GM21423 (cell line): ENCODE results near the gene SUSD4.

Experiments
- ATAC-seq: cut with Tn5 transposase; IDR thresholded peaks from one replicate; pipeline ENCODE4 v1.9.1; 2021; ENCODE audit warnings: mild to moderate bottlenecking, moderate library complexity; ENCODE audit not compliant: unreplicated experiment

The SUSD4 gene

DNA sequence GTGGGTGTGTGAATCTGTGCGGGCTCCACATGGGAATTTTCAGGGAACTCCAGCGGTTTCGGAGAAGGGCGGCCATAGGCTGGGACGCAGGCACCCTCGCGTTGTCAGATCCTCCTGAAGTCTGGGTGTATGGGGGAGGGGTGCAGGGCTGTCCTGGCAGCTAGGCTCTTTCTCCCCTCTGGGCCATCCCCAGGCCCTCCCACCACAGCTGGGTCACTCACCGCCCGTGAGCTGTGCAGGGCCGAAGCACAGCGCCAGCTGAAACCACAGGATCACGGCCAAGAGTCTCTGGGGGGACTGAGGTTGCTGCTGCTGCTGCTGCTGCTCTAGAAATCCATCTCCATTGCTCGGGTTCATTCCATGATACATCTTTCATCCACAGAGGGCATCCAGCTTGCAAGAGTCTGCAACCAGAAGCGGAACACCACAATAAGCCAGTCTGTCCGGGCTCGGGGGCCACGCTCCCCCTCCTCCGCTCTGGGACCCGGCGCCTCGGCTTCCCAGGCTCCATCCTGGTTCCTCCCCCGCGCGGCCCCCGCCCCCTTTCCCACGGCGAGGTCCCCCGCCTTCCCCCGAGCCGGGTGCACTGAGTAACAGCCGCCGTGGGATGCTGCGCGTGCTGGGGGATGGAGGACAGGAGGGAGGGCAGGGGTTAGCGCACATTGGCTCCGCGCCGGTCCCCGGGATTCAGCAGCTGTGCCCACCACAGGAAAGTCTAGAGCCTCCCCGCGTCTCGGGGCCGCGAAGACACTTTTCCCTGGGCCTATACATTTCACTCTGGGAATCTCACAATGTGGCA is 720 bp downstream of the SUSD4 start:
- no peak for ATAC-seq

DNA sequence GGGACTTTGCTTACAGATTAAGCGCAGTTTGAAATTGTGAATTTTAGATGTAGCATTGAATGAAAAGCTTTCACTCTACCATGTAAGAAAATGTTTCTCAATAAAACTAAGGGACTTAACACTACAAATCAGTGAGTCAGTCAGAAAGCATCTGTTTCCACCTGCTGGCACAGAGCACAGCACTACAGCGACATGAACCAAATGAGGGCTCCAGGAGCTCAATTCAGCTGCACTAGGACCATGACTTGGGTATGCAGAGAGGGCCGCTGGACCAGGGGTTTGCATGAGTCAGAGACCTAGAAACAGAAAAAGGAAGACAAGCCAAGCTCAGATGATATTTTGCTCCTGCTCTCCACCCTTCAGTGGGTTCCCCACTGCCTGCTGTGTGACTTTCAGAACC is 5.2 kb downstream of the SUSD4 start:
- ATAC-seq = no peak

DNA sequence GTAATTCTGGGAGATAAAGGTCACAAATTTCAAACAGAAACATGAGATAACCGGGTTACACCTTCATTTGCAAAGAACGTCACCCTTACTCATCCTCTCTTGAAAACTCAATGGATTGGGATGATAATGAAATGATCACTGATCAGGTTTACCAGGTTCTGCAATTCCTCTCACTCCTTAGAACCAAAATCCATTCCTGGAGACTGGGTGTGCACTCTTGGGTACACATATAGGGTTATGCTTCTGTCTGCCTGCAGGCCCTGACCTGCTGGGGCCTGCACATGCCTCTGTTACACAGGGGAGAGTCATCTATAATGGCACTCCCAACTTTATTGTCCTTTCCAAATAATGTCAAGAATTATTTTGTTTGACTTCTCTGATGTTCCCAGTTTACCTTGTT is 8.3 kb downstream of the SUSD4 start:
- no peak for ATAC-seq

DNA sequence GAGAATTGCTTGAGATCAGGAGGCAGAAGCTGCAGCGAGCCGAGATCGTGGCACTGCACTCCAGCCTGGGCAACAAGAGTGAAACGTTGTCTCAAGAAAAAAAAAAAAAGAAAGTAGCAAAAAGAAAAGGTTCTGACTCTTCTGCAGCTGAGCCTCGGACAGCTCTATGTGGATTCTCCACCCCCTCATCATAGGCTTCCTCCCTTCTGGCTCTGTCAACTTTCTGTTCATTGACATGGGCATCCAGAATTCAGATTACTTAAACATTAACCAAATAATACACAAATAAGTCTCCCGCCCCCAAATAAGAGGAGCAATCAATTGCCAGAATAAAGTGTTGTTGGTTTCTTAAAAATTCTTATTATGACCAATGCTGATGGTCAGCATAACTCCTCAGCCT is 10.0 kb downstream of the SUSD4 start:
- no peak for ATAC-seq

DNA sequence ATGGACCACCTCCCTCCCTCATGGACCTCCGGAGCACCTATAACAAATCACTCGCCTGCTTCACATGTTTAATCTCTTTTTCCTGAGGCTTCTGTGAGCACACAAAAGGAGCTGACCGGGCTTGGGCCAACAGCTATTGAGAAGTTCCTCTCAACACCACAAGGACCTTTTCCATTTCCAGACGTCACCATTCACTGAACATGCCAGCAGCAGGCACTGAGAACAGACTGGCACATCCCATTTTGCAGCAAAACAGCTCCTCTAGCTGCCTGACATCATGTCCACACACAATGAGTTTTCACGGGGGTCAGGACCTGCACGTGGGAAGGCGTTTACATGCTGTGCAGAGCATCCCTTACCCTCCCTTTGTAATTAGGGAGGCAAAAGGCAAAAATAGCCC is 11.0 kb downstream of the SUSD4 start:
- no peak for ATAC-seq

DNA sequence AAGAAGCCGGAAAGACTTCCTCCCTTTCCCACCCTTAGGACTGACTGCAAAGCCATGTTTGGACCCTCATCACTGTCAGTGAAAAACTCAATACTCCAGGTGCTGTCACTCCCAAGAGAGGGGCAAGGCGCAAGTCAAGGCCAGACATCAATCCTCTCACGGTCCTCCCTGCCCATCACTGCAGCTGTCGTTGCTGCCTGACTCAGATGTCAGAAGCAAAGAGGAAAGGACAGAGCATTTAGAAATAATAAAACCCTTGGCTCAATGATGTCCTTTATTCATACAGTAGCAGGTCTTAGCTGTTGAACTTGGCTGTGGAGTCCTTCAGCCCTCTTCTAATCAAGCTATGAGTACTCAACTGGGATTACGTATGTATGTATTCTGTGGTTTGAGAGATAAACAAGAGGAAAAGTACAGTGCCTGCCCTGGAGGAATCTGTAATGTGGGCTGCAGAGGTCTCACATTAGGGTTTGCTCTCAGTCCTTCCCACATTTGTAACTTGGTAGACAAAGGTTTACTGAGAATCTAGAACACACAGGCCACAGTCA is 13.5 kb downstream of the SUSD4 start:
- no peak for ATAC-seq

DNA sequence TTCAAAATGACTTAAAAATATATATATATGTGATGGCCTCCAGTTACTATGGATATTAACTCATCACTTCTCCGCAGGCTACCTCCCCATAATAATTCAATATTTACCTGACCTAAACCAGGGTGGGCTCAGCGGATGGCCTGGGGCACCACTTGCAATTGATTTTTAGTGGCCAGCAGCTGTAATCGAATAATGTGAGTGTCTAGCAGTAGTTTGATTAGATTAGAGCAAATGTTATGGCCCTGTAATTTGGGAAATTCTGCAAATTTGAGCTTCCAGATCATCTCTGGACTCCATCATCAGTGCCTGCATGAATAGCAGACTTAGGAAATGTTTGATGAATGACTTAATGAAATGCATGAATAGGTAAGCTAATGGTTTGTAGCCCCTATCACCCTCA is 14.7 kb downstream of the SUSD4 start:
- ATAC-seq = no peak

DNA sequence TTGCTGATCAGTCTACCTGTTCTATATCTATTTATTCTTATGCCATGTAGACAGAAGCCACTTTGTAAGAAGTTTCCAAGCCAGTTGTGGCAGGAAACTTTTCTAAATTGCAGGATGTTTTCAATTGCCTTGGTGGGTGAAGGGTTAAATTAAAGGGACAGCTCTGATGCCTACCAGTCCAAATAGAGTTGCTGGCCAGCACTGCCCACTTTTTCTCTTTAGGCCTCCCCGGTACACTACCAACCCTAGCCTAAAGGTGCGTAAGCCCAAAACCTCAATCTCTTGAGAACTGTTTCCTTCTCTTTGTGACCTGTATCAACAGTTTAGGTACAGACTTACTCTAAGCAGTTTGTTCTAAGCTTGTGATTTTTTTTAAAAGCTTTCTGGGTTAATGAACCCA is 15.5 kb downstream of the SUSD4 start:
- no peak for ATAC-seq

DNA sequence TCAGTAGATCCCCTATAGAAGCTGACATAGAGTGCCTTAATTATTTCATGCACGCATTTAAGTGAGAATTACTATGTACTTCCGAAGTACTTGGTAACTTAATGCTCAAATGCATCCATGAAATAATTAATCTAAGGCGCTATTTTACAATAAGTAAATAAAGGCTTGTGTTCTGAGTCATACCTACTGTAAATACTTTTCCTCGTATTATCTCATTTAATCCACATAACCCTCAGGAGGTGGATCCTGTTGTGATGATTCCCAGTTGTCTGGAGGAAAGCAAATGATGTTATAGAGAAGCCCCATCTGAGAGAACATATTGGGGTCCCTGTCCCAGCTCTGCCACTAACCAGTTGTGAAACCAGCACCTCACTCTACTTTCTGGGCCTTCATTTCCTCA is 16.4 kb downstream of the SUSD4 start:
- no peak for ATAC-seq

DNA sequence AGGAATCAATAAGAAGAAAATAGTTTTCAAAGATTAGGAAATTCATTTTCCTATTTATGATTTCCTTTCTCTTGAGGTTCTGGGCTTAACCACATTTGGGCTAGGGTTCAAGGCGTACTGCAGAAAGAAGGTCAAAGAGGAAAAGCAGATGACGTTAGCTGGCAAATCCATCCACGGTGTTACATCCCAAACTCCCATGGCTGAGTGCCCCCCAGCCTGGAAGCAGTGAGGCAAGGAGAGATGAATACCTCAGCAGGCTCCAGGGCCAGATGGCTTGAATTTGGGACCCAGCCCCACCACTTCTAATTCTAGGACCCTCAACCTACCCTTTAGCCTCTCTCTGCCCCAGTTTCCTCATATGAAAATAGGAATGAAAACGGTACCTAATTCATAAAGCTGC is 17.7 kb downstream of the SUSD4 start:
- no peak for ATAC-seq

DNA sequence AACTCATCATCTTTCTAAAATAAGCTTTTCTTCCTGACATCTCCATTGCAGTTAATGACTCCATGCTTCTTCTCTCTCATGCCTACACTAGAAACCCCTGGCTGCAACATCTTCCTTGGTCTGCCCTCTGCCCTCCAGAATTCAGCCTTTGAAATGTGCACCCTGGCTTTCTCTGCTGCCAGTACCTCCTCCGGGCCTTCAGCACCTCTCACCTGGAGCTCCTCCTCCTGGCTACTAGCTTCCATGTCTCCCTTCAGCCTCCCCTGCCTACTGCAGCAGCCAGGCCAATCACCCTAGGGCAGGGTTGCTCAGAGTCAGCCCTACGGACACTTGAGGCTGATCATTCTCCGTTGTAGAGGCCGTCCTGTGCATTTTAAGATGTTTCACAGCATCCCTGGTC is 18.3 kb downstream of the SUSD4 start:
- no peak for ATAC-seq

DNA sequence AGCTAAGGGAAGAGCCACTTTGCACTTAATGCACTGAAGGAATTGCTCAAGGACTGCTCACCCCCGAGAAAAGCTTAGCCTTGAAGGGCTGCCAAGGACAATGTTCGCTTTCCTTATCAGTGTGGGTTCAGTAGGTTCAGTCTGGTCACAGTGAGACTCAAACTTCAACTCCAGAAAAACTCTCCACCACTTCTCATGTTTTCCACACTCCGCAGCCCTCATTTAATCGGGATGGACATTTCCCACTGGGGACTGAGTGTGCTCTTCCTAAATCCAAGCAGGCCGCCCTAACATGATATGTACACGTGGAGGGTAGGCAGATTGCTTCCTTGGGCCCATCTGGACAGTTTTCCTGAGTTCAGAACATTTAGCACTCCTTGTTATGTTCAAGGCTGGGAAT is 19.5 kb downstream of the SUSD4 start:
- ATAC-seq = no peak

DNA sequence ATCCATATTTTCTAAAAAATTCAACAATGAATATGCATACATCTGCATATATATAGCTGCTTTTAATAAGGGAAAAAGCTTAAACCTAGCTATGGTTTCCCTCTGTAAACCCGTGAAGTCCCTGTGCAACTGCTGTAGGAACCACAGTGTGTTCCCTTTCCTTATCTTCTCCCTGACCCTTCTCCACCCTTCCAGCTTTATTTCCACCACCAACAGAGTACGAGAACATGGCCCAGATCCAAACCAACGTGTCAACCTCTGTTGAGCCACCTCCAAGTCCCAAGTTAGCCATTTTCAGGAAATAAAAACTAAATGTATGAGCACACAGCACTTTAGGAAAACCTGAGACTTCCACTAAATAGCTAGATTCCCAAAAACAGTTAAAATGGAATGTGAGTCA is 20.3 kb downstream of the SUSD4 start:
- no peak for ATAC-seq

DNA sequence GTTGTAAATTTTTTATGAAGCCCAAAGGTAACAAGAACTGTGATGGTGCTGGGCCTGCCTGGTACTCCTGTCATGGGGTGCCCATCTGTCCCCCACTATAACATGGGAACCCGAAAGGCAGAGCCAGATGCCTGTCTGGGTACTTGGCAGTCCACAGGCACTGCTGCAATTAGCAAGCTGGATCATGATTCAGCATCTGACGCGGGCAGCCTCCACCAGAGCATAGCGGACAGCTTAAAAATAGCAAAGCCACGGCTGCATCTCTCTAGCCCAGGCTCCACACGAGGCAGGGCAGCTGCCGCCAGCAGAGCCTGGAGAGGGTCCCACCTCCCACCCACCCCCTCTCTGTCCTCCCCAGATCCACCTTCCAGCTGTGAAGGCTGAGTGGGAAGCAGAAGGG is 22.9 kb downstream of the SUSD4 start:
- ATAC-seq = no peak

DNA sequence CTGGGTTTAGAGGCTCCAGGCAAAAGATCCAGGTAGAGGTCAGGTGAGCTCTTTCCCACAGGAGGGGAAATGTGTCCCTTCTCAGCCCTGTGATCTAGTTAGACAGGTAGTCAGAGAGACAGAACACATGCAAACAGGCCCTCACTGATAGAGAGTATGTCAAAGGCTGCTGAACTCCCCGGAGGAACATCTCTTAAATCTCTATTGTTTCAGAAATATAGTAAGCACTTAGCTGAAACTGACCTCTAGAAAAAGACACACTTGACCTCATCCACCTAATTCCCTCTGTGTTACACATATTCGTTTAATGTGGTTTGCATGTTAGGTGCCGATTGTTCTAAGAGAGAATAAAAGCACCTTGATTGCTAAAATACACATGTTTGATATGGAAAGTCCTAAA is 23.3 kb downstream of the SUSD4 start:
- no peak for ATAC-seq

DNA sequence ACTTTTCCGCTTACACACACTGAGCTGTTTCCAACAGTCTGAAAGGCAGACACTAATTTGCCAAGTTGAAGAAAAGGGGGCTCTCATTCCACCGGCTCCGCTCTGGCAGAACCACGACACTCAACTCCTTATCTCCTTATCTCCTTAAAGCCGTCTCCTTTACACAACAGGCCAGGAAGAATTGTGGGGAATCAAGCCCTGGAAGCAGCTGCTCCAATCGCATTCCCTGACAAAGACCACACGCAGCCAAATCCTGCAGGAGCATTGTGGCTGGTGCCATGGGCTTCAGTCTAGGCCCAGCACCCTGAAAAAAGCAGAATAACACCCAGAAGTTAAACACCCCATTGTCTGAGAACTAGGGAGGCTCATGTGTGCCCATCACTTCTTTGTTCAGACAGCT is 24.1 kb downstream of the SUSD4 start:
- ATAC-seq = no peak

DNA sequence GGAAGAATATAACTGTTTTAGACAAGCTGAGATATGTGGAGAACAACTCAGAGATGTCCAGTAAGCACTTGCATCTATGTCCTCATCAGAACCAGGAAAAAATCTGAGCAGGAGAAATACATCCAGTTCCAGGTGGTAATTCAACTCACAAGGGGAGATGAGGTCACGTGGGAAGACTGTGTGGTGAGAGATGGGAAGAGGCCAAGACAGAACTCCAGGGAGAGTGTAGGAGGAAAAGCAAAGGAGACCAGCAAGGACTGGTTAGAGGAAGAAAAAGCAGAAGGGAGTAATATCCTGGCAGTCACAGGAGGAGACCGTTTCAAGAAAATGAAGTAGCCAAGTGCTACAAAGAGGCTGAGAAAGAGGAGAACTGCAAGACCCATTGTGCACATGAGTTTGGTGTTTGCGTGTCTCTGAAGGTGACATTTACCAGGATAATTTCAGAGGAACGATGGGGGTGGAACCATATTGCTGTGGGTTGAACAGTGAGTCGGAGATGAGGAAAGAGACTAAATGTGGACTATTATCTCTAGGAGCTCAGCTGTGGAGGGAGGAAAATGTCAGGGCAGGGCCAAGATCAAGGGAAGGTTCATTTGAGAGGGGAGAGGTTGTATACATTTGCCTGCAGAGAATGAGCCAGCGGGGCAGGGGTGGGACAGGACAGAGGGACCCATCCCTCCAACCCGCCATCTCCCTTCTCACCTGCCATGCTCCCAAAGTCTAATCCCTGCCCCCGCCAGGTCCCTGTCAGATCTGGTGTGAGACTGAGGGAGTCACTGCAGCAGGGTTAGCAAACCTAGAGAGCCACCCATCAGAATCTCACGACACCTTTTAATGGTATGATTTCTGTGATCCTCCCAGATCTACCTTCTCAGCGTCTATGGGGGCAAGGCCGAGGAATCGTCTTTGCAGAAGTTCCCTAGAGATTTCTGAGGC is 24.9 kb downstream of the SUSD4 start:
- no peak for ATAC-seq

DNA sequence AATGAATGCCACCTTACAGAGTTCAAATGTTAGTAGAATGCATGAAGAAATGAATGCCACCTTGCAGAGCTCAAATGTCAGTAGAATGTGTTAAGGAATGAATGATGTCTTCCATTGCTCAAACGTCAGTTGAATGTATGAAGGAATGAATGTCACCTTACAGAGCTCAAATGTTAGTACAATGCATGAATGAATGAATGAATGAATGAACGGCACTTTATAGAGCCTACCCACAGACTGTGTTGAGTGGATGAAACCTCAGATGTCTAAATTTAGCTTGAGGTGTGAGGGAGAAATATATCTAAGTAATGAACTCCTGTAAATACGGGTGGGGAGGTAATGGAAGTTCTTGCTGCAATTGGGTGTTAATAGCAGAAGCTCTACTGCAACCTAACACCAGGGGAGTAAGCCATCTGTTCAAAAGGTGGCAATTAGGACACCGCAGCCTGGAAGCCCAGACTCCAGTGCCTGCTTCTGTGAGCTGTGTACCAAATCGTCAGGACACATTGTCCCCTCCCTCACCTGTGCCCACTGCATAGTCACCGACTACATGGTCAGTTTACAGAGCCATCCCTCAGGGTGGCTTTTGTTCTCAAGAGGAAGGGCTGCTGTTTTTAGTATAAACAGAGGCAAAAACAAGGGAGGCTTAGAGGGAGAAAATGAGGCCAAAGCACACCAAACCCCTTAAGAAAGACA is 26.7 kb downstream of the SUSD4 start:
- no peak for ATAC-seq

DNA sequence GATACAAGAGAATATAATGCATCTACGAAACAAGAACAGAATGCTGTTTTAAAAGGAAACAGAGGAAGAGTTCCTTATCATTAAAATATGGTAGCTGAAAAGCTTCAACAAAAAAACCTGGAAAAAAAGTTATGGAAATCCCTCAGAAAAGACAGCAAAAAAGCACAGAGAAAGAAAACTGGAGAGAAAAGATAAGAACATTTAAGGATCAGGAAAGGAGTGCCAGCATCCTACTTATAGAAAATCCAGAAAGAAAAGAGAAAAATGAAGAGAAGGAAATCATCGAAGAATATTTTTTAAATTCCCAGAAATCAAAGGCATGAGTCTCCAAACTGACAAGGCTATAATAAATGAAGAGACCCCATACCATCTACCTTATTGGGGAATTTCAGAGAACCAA is 29.8 kb downstream of the SUSD4 start:
- no peak for ATAC-seq

DNA sequence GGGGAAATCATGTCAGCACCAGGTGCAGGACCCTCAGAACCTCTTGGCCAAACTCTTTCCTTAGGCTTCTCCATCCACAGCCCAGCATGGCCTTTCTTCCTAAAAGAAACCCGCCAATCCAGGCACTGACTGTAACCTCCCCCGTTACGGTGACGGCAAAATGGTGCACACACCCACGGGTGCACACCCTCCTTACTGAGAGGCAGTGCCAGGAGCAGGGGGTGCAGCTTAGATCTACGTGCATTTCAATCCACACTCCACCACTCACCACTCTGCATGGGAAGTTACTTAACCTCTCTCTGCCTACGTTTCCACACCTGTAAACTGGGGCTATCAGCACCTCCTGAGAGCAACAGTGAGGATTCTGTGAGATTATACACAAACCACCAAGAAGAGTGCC is 31.0 kb downstream of the SUSD4 start:
- ATAC-seq = no peak

DNA sequence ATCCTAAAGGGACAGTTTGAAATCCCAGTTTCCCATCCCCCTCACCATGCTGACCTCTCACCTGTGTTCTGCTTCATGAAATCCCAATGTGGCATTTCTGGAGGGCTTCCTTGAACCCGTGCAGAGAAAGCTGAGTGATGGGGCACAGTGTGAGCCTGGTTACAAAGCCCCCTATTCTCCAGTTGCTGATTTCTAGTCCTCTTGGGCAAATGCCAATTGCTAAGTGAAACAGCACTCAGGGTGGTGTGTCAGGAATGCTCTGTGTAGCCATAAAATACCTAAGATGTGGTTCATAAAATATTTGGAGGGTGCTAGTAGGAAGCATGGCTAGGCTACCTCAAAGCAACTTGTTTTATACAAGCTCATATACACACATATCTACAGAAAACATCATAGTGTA is 32.0 kb downstream of the SUSD4 start:
- no peak for ATAC-seq
